ENCODE results near the gene PGPEP1.
"Not testable (repeated sequence)": the region's sequence is repeated elsewhere in the genome, so short reads cannot be mapped to it uniquely, and the experiment has no call there.

The PGPEP1 gene

DNA sequence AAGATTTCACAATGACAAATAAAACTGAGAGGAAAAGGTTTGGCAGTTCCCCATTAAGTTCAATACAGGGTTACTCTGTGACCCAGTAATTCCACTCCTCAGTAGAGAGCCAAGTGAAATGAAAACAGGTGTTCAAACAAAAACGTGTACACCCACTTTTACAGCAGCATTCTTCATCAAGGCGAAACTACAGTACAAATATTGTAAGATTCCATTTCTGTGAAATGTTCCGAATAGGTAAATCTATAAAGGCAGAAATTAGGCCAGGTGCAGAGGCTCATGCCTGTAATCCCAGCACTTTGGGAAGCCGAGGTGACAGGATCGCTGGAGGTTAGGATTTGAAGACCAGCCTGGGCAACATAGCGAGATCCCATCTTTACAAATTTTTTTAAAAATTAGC is 36.6 kb downstream of the PGPEP1 start:
- Histone ChIP-seq H3K4me3 (ENCODE audit: low read depth, low read length) (no peak overlapping the region), H3K9me3 (ENCODE audit: severe bottlenecking) (no peaks in the 10 kb centered on the region), H3K27ac (no peak overlapping the region), H3K27me3 (ENCODE audit: insufficient read depth, low read depth, severe bottlenecking) (no peaks in the 10 kb centered on the region), H3K36me3 (no peaks in the 10 kb centered on the region)
- TF ChIP-seq, protein P1, sequence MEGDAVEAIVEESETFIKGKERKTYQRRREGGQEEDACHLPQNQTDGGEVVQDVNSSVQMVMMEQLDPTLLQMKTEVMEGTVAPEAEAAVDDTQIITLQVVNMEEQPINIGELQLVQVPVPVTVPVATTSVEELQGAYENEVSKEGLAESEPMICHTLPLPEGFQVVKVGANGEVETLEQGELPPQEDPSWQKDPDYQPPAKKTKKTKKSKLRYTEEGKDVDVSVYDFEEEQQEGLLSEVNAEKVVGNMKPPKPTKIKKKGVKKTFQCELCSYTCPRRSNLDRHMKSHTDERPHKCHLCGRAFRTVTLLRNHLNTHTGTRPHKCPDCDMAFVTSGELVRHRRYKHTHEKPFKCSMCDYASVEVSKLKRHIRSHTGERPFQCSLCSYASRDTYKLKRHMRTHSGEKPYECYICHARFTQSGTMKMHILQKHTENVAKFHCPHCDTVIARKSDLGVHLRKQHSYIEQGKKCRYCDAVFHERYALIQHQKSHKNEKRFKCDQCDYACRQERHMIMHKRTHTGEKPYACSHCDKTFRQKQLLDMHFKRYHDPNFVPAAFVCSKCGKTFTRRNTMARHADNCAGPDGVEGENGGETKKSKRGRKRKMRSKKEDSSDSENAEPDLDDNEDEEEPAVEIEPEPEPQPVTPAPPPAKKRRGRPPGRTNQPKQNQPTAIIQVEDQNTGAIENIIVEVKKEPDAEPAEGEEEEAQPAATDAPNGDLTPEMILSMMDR (IDR thresholded peaks at IDR 0.05; ENCODE audit: low read depth, low read length), result no peak
- no peak for DNase-seq

DNA sequence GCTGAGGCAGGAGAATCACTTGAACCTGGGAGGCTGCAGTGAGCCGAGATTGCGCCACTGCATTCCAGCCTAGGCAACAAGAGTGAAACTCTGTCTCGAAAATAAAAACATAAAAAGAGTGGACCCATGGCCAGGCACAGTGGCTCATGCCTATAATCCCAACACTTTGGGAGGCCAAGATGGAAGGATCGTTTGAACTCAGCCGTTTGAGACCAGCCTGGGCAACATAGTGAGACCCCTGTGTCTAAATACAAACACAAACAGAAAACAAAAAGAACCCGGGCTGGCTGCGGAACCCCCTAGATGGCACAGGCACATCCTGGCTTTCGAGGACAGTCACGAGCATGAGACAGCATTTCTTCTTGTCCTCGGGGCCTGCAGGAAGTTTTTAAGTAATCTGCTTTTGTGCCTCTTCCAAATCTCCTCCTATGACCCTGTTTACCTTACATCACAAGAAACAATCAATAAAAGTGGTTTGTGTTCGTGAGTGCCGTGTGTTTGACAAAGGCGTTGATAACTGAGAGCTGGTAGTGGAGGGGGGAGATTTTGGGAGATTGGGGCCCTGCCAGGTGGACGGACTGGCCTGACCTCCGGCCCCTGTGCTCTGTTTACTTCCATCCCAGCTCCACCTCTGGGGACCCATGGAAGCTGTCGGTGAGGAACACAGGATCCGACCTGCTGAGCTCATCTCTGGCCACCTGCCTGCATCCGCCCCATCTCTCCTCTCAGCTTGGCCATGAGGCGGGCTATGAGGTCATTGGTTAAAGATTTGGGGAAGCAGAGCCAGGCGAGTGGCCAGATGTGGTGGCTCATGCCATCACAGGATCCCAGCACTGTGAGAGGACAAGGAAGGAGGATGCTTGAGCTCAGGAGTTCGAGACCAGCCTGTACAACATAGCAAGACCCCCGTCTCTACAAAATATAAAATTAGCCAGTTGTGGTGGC is 39.7 kb downstream of the PGPEP1 start:
- TF ChIP-seq, protein P1 (IDR thresholded peaks at IDR 0.05; ENCODE audit: low read depth, low read length), result no peak
- Histone ChIP-seq H3K36me3 (no peaks in the 10 kb centered on the region), H3K9me3 (ENCODE audit: severe bottlenecking) (no peaks in the 10 kb centered on the region), H3K27ac (no peak overlapping the region), H3K27me3 (ENCODE audit: insufficient read depth, low read depth, severe bottlenecking) (no peaks in the 10 kb centered on the region), H3K4me3 (ENCODE audit: low read depth, low read length) (no peak overlapping the region)
- peak; percentile 31 for DNase-seq

DNA sequence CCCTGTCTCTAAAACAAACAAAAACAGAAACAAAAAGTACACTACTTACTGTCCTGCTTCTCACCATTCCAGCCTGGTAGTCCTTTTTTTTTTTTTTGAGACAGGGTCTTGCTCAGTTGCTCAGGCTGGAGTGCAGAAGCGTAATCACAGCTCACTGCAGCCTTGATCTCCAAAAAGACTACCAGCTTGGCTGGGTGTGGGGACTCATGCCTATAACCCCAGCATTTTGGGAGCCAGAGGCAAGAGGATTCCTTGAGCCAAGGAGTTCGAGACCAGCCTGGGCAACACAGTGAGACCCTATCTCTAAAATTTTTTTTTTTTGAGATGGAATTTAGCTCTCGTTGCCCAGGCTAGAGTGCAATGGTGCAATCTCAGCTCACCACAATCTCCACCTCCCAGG is 40.4 kb downstream of the PGPEP1 start:
- Histone ChIP-seq H3K36me3 (no peaks in the 10 kb centered on the region), H3K27ac (no peak overlapping the region), H3K4me3 (ENCODE audit: low read depth, low read length) (no peak overlapping the region), H3K9me3 (ENCODE audit: severe bottlenecking) (no peaks in the 10 kb centered on the region), H3K27me3 (ENCODE audit: insufficient read depth, low read depth, severe bottlenecking) (no peaks in the 10 kb centered on the region)
- no peak for DNase-seq
- TF ChIP-seq, protein P1 (IDR thresholded peaks at IDR 0.05; ENCODE audit: low read depth, low read length), result no peak

DNA sequence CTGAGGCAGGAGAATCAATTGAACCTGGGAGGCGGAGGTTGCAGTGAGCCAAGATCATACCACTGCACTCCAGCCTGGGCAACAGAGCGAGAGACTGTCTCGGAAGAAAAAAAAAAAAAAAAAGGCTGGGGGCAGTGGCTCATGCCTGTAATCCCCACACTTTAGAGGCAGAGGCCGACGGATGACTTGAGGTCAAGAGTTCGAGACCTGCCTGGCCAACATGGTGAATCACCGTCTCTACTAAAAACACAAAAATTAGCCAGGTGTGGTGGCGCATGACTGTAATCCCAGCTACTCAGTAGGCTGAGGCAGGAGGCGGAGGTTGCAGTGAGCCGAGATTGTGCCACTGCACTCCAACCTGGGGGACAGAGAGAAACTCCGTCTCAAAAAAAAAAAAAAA is 43.2 kb downstream of the PGPEP1 start:
- H3K27ac ChIP-seq; DNase-seq; H3K4me3 ChIP-seq (ENCODE audit: low read depth, low read length); H3K9me3 ChIP-seq (ENCODE audit: severe bottlenecking); H3K36me3 ChIP-seq; H3K27me3 ChIP-seq (ENCODE audit: insufficient read depth, low read depth, severe bottlenecking): not testable (repeated sequence)

DNA sequence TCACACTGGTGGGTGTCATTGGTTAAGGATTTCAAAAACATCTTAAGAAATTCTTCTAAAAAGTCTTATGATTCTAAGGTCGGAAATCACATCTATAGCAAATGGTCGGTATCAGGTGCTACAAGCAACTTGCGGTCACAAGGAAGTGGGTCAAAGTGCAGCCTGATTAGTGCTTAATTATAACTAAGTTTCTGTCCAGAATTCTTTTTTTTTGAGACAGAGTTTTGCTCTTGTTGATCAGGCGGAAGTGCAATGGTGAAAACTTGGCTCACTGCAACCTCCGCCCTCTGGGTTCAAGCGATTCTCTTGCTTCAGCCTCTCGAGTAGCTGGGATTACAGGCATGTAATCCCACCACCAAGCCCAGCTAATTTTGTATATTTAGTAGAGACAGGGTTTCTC is 44.4 kb downstream of the PGPEP1 start:
- no peak overlapping the region for H3K4me3 ChIP-seq (ENCODE audit: low read depth, low read length)
- DNase-seq, result no peak
- H3K9me3 ChIP-seq (ENCODE audit: severe bottlenecking), result peaks cover 2% of the 10 kb centered on the region
- no peaks in the 10 kb centered on the region for H3K27me3 ChIP-seq (ENCODE audit: insufficient read depth, low read depth, severe bottlenecking)
- peaks cover 11% of the 10 kb centered on the region for H3K36me3 ChIP-seq
- TF ChIP-seq, protein P1 (IDR thresholded peaks at IDR 0.05; ENCODE audit: low read depth, low read length), result no peak
- H3K27ac ChIP-seq, result no peak overlapping the region; the same call in 1 of the 2 replicates

DNA sequence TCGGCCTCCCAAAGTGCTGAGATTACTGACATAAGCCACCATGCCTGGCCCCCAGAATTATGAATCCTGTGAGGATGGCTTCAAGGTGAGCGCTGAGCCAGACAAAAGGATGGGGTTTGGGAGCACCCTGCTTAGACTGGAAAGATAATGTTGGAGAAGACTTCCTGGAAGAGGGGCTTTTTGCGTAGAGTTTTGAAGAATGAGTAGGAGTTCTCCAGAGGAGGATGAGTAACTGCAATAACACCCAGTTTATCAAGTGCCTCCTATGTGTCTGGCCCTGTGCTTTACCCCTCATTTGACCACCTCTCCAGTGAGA is 44.9 kb downstream of the PGPEP1 start:
- Histone ChIP-seq H3K36me3 (peaks cover 11% of the 10 kb centered on the region), H3K27me3 (ENCODE audit: insufficient read depth, low read depth, severe bottlenecking) (no peaks in the 10 kb centered on the region), H3K9me3 (ENCODE audit: severe bottlenecking) (peaks cover 4% of the 10 kb centered on the region), H3K4me3 (ENCODE audit: low read depth, low read length) (no peak overlapping the region), H3K27ac (peak overlapping the region; percentile 59)
- DNase-seq, result no peak
- TF ChIP-seq, protein P1 (IDR thresholded peaks at IDR 0.05; ENCODE audit: low read depth, low read length), result no peak
